SK-N-MC (cell line): ENCODE results near the gene MTFR2.

Experiments used
- EZH2 ChIP-seq: fragments of 200-600 bp; sonication (generic); IDR thresholded peaks from one replicate; pipeline ENCODE4 v1.6.1; 2017; ENCODE audit warnings: antibody characterized with exemption
- FOXP2 ChIP-seq: optimal IDR thresholded peaks from 2 replicates; pipeline ENCODE3; 2011; ENCODE audit warnings: mild to moderate bottlenecking, moderate library complexity; ENCODE audit not compliant: insufficient read depth; ENCODE audit errors: extremely low read length, control extremely low read depth
- POLR2AphosphoS5 ChIP-seq: IDR thresholded peaks from 2 replicates; pipeline ENCODE4 v1.6.1; 2012; ENCODE audit warnings: mild to moderate bottlenecking, low read depth, low read length, borderline replicate concordance

DNA sequence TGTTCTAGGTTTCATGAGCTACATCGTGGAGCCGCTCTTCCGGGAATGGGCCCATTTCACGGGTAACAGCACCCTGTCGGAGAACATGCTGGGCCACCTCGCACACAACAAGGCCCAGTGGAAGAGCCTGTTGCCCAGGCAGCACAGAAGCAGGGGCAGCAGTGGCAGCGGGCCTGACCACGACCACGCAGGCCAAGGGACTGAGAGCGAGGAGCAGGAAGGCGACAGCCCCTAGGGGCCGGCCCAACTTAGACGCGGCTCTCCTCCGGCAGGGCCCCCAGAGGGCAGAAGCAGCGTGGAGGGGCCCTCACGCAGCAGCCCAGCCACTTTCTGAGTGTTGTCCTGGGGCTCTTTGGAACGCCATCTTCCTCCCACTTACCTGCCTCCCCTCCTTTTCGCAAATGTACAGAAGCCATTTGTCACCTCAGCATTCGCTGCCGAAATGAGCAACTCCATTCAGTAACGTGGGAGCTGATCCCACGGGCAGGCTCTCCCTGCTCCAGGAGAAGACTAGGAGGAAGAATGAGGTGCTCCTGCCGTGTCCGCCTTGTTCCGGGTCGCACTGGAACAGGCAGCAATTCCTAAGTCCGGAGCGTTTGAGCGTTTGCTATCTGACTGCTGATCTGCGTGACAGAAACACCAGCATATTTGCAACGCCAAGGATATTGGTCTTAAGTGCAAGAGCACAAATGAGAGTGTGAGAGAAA, 58.4 kb downstream of the MTFR2 start:
- TF ChIP-seq EZH2 (no peak), POLR2AphosphoS5 (no peak), FOXP2 (no peak)
